GM12874 (cell line): Measurements from ENCODE around the gene PREPL.

Experiments used
- CTCF ChIP-seq: IDR thresholded peaks from 2 replicates; pipeline ENCODE4 v1.5.1; 2011; ENCODE audit warnings: low read depth, mild to moderate bottlenecking, control low read depth, low read length, moderate library complexity; ENCODE audit not compliant: insufficient read depth

Gene PREPL

GRCh38 chr2:44377486-44377885 is 16.2 kb upstream of the PREPL start:
- no peak for TF ChIP-seq CTCF

DNA sequence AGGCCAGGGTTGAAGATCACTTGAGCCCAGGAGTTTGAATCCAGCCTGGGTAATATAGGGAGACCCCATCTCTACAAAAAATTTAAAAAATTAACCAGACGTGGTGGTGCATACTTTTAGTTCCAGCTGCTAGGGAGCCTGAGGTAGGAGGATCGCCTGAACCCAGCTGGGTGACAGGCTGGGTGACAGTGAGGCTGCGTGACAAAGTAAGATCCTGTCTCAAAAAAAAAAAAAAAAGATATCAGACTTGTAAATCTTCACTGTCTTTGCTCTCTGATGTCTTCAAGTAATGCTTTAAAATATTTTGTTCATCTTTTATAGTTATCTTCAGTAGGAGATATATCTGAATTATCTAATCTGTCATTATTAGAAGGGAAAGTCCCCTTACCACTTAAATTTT is 11.0 kb upstream of the PREPL start:
- no peak for TF ChIP-seq CTCF

GRCh38 chr2:44371445-44371844 is 10.2 kb upstream of the PREPL start:
- no peak for TF ChIP-seq CTCF

GRCh38 chr2:44369392-44369791 is 8.1 kb upstream of the PREPL start:
- no peak for TF ChIP-seq CTCF

DNA sequence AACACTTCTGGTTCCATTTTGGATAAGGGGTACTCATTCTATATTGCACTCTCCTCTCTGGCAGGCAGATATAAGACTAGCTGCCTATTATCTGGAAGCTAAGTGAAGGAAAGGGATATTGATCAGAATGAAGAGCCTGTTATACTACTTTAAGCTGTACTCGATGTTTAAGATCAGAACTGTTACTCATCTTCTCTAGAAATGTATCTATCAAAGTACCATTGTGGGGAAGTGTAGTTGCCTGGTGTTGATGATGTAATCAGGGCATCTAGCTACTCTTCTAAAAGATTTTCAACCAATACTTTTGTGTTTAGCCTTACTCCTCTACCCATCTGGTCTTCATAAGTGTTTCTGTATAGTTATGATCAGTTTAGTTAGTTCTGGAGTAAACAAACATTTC is 6.3 kb upstream of the PREPL start:
- no peak for TF ChIP-seq CTCF

DNA sequence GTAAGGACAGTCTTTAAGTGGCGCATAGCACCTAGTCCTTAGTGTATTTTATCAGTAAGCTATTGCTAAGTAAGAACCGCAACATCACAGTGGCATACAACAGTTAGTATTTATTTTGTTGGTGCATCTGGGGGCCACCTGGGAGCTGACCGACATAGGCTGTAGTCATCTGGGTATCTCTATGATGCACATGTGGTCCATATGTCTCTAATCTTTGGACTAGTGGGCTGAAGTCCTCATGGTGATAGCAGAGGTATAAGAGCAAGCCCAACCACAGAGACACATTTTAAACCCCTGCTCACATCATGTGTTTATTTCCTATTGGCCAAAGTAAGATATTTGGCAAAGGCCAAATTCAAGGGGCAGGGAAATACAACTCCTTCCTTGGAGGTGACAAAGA is 3.3 kb upstream of the PREPL start:
- TF ChIP-seq CTCF: no peak

DNA sequence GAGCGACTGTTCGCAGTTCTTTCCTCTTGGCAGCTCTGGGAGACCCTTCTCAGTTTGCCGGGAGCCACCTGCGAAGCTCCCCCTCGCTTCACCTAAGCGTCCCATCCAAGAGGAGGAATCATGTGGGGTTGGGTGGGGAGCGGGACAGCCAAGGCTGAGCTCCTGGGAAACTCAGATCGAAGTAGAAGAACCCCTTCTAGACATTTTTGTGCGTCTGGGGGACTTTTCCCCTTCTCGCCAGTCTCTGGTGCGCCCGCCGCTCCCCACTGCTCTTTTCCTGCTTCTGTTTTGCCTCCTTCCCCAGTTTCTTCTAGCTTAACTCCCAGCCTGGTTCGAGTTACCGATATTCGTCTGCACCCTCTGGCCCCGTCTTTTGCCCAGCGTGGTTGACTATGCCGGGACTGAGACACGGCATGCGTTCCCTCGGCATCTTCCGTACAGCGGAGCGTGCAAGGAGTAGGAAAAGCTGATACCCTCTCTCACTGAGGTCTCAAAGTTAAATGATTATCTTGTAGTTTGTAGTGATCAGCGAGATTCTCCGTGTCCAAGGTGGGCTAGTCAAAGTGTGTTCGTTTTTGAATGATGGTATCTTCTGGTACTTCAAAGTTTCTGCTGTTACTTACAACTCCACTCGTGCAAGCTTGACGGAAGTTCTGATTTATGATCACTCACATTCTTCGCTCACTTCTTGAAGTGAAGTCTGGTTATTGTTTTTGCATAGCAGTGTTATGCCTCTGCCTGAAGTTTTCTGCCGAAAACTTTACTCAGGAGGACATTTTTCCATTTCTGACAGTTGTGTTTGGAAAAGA is 1.1 kb upstream of the PREPL start:
- TF ChIP-seq CTCF: no peak
